Measurements from ENCODE around the gene SOCS3. TPM values are rescaled to one million over a fixed set of nuclear protein-coding genes. Genes with fewer than 3 reads are reported as not detected.

The SOCS3 gene
- 100 to 1,000 TPM in 1 of 4 donors, 10 to 100 TPM in 2, 1 to 10 TPM in 1; 3.2 to 125 (median 20.8) TPM for total RNA-seq

GRCh38 chr17:78359997-78360370, at the start of gene SOCS3:
Gene SOCS3, minus strand, starts transcription at chr17:78360077. Its CDS starts 982 bp downstream, at chr17:78359095.
- Histone ChIP-seq H3K9me3 (no peaks in the 10 kb centered on the region), H3K4me3 (peak within 1 kb of the TSS; percentile 71 to 81 (median 78)), H3K4me1 (peaks cover 0 to 36% (median 23%) of the 10 kb centered on the region in 4 donors), H3K27me3 (no peaks in the 10 kb centered on the region), H3K36me3 (peaks cover 0 to 5% (median 0%) of the 10 kb centered on the region in 3 donors), H3K27ac (peak within 1 kb of the TSS; percentile 89 to 94 (median 90))
- TF ChIP-seq POLR2A (IDR thresholded peaks at IDR 0.05) (peak; percentile 85 to 93), CTCF (IDR thresholded peaks at IDR 0.05) (peak in 1 of 6 experiments; percentile 9)
- DNase-seq, result peak; percentile 87 to 96 (median 94)

GRCh38 chr17:78409191-78409928, 49.5 kb upstream of the SOCS3 start:
- Histone ChIP-seq H3K36me3 (peaks cover 0 to 19% (median 0%) of the 10 kb centered on the region in 3 donors), H3K27ac (peak overlapping the region in 3 of 4 donors; percentile 45 to 94 (median 76)), H3K4me1 (peaks cover 11 to 76% (median 20%) of the 10 kb centered on the region in 4 donors), H3K4me3 (peak overlapping the region in 1 of 4 donors; percentile 34), H3K27me3 (no peaks in the 10 kb centered on the region), H3K9me3 (no peaks in the 10 kb centered on the region)
- TF ChIP-seq POLR2A (IDR thresholded peaks at IDR 0.05) (peak in 1 of 2 donors; percentile 30), CTCF (IDR thresholded peaks at IDR 0.05) (no peak)
- DNase-seq, result peak in 2 of 3 donors; percentile 86 to 90

GRCh38 chr17:78408476-78409050, 48.7 kb upstream of the SOCS3 start:
- H3K27me3 ChIP-seq, result no peaks in the 10 kb centered on the region
- H3K9me3 ChIP-seq, result no peaks in the 10 kb centered on the region
- peak in 2 of 3 donors; percentile 79 to 84 for DNase-seq
- H3K36me3 ChIP-seq, result peaks cover 0 to 27% (median 0%) of the 10 kb centered on the region in 3 donors
- peak overlapping the region in 3 of 4 donors; percentile 45 to 94 (median 76) for H3K27ac ChIP-seq
- peaks cover 10 to 68% (median 20%) of the 10 kb centered on the region in 4 donors for H3K4me1 ChIP-seq
- TF ChIP-seq POLR2A (IDR thresholded peaks at IDR 0.05), result no peak
- no peak for TF ChIP-seq CTCF (IDR thresholded peaks at IDR 0.05)
- H3K4me3 ChIP-seq, result peak overlapping the region in 1 of 4 donors; percentile 34

GRCh38 chr17:78407387-78408000, 47.6 kb upstream of the SOCS3 start:
- peak overlapping the region in 1 of 4 donors; percentile 94 for H3K27ac ChIP-seq
- TF ChIP-seq POLR2A (IDR thresholded peaks at IDR 0.05) (no peak), CTCF (IDR thresholded peaks at IDR 0.05) (no peak)
- H3K27me3 ChIP-seq, result no peaks in the 10 kb centered on the region
- peaks cover 0 to 38% (median 0%) of the 10 kb centered on the region in 3 donors for H3K36me3 ChIP-seq
- DNase-seq, result peak in 1 of 3 donors; percentile 48
- H3K4me3 ChIP-seq, result no peak overlapping the region
- H3K9me3 ChIP-seq, result no peaks in the 10 kb centered on the region
- peaks cover 0 to 58% (median 18%) of the 10 kb centered on the region in 4 donors for H3K4me1 ChIP-seq

- TF ChIP-seq CTCF (IDR thresholded peaks at IDR 0.05) (no peak), POLR2A (IDR thresholded peaks at IDR 0.05) (no peak)
- no peak overlapping the region for H3K4me3 ChIP-seq
- H3K36me3 ChIP-seq, result peaks cover 0 to 42% (median 0%) of the 10 kb centered on the region in 3 donors
- peak overlapping the region in 1 of 4 donors; percentile 94 for H3K27ac ChIP-seq
- no peaks in the 10 kb centered on the region for H3K9me3 ChIP-seq
- H3K4me1 ChIP-seq, result peaks cover 0 to 52% (median 17%) of the 10 kb centered on the region in 4 donors
- H3K27me3 ChIP-seq, result no peaks in the 10 kb centered on the region
- no peak for DNase-seq
Observed at GRCh38 chr17:78406920-78407319, 47.0 kb upstream of the SOCS3 start.

Measured in Peyer's patch (tissue), 4 donors.